Endothelial cell of umbilical vein (primary cell): ENCODE data around the gene RYR3.

Experiments used
- CTCF ChIP-seq, 2 donors: IDR thresholded peaks; 1 replicate in 1 of 2; 2 replicates in 1 of 2; pipeline ENCODE4 v1.5.1; 2011; ENCODE audit warnings: low read length in 2 of 2, mild to moderate bottlenecking in 2 of 2, moderate library complexity in 2 of 2, control low read depth in 1 of 2, inconsistent platforms in 1 of 2, low read depth in 1 of 2; ENCODE audit not compliant: insufficient read depth in 1 of 2; ENCODE audit errors: extremely low read depth in 1 of 2
- EZH2 ChIP-seq: IDR thresholded peaks from 2 replicates; pipeline ENCODE4 v1.6.1; 2012; ENCODE audit warnings: borderline replicate concordance, low read depth, mild to moderate bottlenecking, moderate library complexity, low read length, inconsistent platforms; ENCODE audit not compliant: severe bottlenecking
- GATA2 ChIP-seq: IDR thresholded peaks from 2 replicates; pipeline ENCODE4 v1.7.0; 2011; ENCODE audit warnings: low read depth, mild to moderate bottlenecking, moderate library complexity, mixed read lengths, low read length; ENCODE audit not compliant: insufficient read length, insufficient read depth
- JUN ChIP-seq: IDR thresholded peaks from 2 replicates; pipeline ENCODE4 v1.6.1; 2011; ENCODE audit warnings: borderline replicate concordance, low read depth; ENCODE audit not compliant: insufficient read length, insufficient read depth
- MAX ChIP-seq: IDR thresholded peaks from 2 replicates; pipeline ENCODE4 v1.6.1; 2011; ENCODE audit not compliant: insufficient read depth, insufficient read length
- MYC ChIP-seq: IDR thresholded peaks from one replicate; pipeline ENCODE4 v1.6.1; 2011; ENCODE audit warnings: mild to moderate bottlenecking, low read depth, low read length
- POLR2A ChIP-seq: IDR thresholded peaks from 2 replicates; pipeline ENCODE4 v1.6.1; 2012; ENCODE audit warnings: low read depth, mild to moderate bottlenecking, control low read depth, low read length
- POLR2AphosphoS5 ChIP-seq: IDR thresholded peaks from 2 replicates; pipeline ENCODE4 v1.6.1; 2012; ENCODE audit warnings: low read depth, mild to moderate bottlenecking, control low read depth, low read length, moderate library complexity; ENCODE audit not compliant: insufficient read depth

- no peak for TF ChIP-seq CTCF (IDR thresholded peaks at IDR 0.05; ENCODE audit: extremely low read depth in 1 of 2, insufficient read depth in 1 of 2, low read depth in 1 of 2, low read length in 2 of 2)
- TF ChIP-seq POLR2A = no peak
- TF ChIP-seq EZH2 = no peak
- TF ChIP-seq POLR2AphosphoS5 = no peak
- TF ChIP-seq MAX = no peak
- TF ChIP-seq MYC = no peak
- no peak for TF ChIP-seq GATA2
- no peak for TF ChIP-seq JUN
These were observed 526.5 kb downstream of the RYR3 start for GRCh38 chr15:33837294-33837693.
